GM12865 (cell line): ENCODE data around the gene HOXA9.

Experiments used
- DNase-seq: peaks from one replicate; pipeline ENCODE4 v3.0.0; 2010; ENCODE audit warnings: low read depth
- H3K4me3 ChIP-seq: 2 replicates; pipeline ENCODE4 v1.5.1; 2011; ENCODE audit warnings: mild to moderate bottlenecking, low read depth, low read length, control low read depth
- TF ChIP-seq, protein P1 (sequence below): IDR thresholded peaks from 2 replicates; pipeline ENCODE4 v1.5.1; 2011; ENCODE audit warnings: low read length, control low read depth, low read depth, inconsistent platforms; ENCODE audit not compliant: insufficient read depth; ENCODE audit errors: missing control alignments

HOXA9 gene

DNA sequence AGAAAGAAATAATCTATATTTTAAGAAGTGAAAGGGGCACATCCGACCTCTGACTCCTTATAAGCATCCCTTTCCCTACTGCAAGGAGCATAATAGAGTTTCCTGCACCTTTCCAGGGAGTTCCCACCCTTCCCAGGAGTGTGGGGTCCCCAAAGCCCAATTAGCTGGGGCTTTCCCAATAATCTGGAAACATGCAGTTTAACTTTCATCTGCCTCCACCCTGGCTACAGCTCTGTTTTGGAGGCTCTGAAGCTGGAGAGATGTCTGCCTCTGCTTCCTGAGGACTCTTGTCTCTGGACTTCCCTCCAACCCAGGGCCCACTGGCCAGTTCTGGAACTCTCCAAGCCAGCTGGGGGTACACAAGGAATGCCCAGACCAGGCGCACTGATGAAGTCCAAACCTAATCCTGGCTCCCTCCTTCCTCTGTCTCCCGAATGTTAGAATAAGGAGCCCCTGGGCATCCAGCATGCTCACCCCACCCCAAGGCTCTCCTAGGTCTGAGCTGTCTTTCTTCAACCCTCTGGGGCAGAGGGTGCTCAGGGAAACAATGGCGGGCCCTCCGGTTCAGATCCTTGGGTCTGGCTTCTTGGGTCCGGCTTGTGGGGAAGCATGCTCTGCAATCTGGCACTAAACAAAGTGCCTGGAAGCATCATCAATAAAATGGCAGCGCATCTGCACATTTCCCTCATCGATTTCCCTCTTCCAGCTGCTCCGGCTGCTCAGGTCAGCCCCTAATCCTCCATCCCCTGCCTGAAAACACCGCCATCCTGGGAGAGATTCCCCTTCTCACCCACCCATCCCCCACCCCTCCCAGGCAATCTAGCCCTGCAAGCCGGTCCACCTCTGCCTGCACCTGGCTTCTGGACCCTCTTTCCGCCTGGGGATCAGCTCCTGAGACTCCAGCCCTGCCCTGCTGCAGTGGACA is 48.1 kb downstream of the HOXA9 start:
- no peak overlapping the region for H3K4me3 ChIP-seq
- DNase-seq: no peak
- TF ChIP-seq, protein P1, sequence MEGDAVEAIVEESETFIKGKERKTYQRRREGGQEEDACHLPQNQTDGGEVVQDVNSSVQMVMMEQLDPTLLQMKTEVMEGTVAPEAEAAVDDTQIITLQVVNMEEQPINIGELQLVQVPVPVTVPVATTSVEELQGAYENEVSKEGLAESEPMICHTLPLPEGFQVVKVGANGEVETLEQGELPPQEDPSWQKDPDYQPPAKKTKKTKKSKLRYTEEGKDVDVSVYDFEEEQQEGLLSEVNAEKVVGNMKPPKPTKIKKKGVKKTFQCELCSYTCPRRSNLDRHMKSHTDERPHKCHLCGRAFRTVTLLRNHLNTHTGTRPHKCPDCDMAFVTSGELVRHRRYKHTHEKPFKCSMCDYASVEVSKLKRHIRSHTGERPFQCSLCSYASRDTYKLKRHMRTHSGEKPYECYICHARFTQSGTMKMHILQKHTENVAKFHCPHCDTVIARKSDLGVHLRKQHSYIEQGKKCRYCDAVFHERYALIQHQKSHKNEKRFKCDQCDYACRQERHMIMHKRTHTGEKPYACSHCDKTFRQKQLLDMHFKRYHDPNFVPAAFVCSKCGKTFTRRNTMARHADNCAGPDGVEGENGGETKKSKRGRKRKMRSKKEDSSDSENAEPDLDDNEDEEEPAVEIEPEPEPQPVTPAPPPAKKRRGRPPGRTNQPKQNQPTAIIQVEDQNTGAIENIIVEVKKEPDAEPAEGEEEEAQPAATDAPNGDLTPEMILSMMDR: no peak

DNA sequence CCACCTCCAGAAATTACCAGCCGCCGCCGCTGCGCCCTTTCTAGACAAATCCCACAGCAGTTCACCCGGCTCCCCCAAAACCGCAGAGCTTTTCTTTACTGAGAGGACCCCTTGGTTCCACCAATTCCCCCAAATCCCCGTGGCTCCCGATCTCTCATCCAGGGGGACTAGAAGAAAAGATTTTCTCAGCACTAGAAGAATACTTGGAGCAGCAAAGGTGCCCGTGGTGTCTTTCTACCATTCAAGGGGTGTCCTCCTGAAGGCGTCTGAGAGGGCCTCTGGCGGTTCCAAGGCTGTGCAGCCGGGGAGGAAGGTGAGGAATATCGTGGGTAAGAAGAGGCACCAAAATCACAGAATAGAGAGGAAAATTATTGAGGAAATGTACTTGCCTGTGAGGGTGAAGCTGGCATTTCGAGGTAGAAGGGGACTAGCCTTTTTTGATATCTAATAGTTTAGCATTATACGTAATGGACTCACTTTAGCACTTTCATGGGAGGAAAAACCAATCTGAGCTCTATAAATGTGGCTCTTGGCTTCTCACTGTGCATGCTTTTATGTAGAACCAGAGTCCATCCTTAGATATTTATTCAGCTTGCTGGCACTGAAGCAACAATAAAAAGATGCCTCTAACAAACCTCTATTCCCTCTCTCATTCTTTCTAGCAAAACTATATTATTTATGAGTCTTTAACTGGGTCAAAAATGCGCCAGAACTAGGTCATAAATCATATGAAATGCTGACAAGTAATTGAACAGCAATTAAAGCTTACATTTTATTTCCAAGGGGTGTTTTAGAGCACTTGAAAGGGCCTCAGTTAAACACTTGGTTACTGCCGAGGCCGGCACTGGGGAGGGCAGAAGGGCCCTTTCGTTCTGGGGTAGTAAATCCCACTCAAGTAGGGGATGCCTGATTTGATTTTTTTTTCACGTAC is 49.0 kb downstream of the HOXA9 start:
- no peak for DNase-seq
- no peak overlapping the region for H3K4me3 ChIP-seq
- TF ChIP-seq, protein P1: no peak

DNA sequence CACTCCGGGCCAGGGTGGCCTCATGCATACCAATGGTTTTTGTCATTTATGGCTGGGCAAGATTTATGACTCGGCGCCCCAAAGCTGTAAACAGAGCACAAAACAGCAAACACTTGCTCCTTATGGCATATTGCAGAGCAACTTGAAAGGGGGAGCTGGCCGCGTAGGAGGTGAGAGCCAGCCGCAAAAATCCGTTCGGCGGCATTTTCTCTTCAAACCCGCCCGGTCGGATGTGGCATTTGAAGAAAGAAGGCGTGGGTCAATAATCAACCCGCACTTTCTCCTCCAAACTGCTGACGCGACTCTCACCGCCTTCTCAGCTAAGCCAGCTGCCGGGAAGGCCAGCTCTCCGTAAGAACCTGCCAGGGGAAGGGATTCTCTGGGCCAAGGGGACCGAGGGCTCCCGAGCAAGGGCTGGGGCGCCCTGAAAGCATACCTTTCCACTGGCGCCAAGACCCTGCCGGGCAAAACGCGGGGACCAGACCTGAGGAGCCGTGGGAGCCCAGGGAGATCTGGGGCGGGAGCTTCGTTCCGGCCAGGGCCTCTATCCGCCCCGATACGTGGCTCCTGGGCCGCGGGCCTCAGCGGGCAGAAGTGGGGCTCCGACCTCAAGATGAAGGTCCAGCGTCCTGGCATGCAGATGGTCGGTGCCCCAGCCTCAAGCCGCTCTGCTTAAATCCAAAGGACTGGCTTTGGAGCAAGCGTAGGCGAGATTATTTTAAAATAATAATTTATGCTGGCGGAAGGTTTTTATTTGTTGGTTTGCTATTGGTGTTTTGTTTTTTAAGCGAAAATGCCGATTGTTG is 49.9 kb downstream of the HOXA9 start:
- TF ChIP-seq, protein P1: no peak

DNA sequence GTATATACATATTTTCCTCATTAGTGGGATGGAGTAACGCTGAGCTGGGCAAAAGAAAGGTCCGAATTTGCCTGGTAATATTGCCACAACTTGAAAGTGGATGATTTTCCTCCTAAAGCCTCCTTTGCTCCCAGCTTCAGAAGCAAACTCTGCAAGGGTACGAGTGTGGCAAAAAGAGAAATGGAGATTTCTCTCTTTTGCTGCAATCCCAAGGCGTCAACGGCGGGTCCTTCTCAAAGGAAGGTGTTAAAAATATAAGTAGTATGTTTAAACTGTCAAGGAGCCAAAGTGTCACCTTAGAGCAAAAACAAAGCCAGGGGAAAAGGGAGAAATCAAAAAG is 50.5 kb downstream of the HOXA9 start:
- no peak overlapping the region for H3K4me3 ChIP-seq
- no peak for DNase-seq
- TF ChIP-seq, protein P1: no peak

More for the DNA sequence above, 49.9 kb downstream of the HOXA9 start:
- H3K4me3 ChIP-seq: no peak overlapping the region
- no peak for DNase-seq

DNA sequence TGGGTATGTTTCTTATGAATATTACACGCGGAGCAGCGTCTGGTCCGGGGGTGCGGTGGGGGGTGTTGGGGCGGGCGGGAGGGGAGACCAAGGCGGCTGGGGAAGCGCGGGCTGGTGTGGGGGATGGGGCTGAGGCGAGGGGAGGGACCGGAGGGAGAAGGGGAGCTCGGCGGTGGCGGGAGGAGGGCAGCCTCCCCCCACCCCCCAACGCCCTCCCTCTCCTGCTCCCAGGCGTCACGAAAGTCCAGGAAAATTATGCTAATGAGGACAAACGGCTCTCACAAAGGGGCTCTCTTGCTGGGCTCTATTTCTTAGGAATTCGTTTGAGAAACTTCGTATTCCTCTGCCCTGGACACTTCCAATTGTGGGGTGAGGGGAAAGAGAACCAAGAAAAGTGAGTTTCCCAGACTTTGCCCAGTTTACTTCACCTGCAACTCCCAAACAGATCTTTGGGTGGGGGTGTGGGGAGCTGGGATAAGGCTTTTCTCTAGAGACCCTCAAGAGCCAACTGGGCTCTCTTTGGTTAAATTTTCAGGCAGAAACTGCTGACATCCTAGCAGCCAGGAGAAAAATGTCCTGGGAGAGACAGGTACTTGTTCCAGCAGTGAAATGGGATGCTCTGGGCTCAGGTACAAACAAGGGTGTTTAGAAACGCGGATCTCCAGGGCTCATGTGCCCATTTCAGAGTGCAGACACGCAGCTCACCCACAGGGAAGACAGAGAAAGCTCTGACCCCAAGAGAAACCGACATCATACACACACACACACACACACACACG is 51.2 kb downstream of the HOXA9 start:
- no peak for DNase-seq
- TF ChIP-seq, protein P1: no peak
- H3K4me3 ChIP-seq: no peak overlapping the region
